Inflammatory macrophage (primary cell): ENCODE measurements around the gene GUCY1B1.

Experiments
- DNase-seq, 2 donors: peaks; one replicate each; pipeline ENCODE4 v3.0.0-alpha.2; 2020 to 2022
- total RNA-seq, 18 experiments: gene quantifications; one replicate each; lab custom pipeline; 2026; ENCODE audit warnings: mixed read lengths in 6 of 18, inconsistent platforms in 2 of 18; lab: John Stamatoyannopoulos, UW

GUCY1B1 gene
- 0.74 to 23.0 (median 2.0) reads per million in 18 experiments for total RNA-seq

GRCh38 chr4:155758481-155759371 lies at the start of gene GUCY1B1:
Gene GUCY1B1 (plus strand): TSS chr4:155759021. CDS start chr4:155759141, 120 bp downstream.
- DNase-seq, result peak; percentile 90

- DNase-seq, result no peak
These were observed 48.9 kb upstream of the GUCY1B1 start for GRCh38 chr4:155709918-155710317.

GRCh38 chr4:155711556-155711955 lies 47.3 kb upstream of the GUCY1B1 start:
- no peak for DNase-seq

GRCh38 chr4:155712846-155713245 lies 46.0 kb upstream of the GUCY1B1 start:
- DNase-seq, result peak in 1 of 2 donors; percentile 14

GRCh38 chr4:155713911-155714310 lies 44.9 kb upstream of the GUCY1B1 start:
- no peak for DNase-seq

GRCh38 chr4:155722336-155722735 lies 36.5 kb upstream of the GUCY1B1 start:
- DNase-seq, result no peak

- no peak for DNase-seq
These were observed 35.9 kb upstream of the GUCY1B1 start for GRCh38 chr4:155722816-155723499.

GRCh38 chr4:155724731-155725130 lies 34.1 kb upstream of the GUCY1B1 start:
- no peak for DNase-seq

- DNase-seq, result no peak
These were observed 24.8 kb upstream of the GUCY1B1 start for GRCh38 chr4:155734065-155734464.

- no peak for DNase-seq
These were observed 23.9 kb upstream of the GUCY1B1 start for GRCh38 chr4:155734951-155735350.

- DNase-seq, result no peak
These were observed 23.3 kb upstream of the GUCY1B1 start for GRCh38 chr4:155735496-155735895.

GRCh38 chr4:155738548-155738947 lies 20.3 kb upstream of the GUCY1B1 start:
- no peak for DNase-seq

GRCh38 chr4:155741546-155741945 lies 17.3 kb upstream of the GUCY1B1 start:
- DNase-seq, result no peak

GRCh38 chr4:155742310-155743015 lies 16.4 kb upstream of the GUCY1B1 start:
- no peak for DNase-seq

- DNase-seq, result no peak
These were observed 12.8 kb upstream of the GUCY1B1 start for GRCh38 chr4:155745984-155746383.

GRCh38 chr4:155748039-155748438 lies 10.8 kb upstream of the GUCY1B1 start:
- no peak for DNase-seq

GRCh38 chr4:155749041-155749440 lies 9.8 kb upstream of the GUCY1B1 start:
- DNase-seq, result no peak

GRCh38 chr4:155751569-155751968 lies 7.3 kb upstream of the GUCY1B1 start:
- no peak for DNase-seq

GRCh38 chr4:155757745-155758265 lies 1.0 kb upstream of the GUCY1B1 start:
- no peak for DNase-seq

GRCh38 chr4:155759372-155760252 lies 791 bp downstream of the GUCY1B1 start:
- peak in 1 of 2 donors; percentile 11 for DNase-seq

GRCh38 chr4:155761047-155761446 lies 2.2 kb downstream of the GUCY1B1 start:
- no peak for DNase-seq

- no peak for DNase-seq
These were observed 3.1 kb downstream of the GUCY1B1 start for GRCh38 chr4:155761916-155762315.
